Articular chondrocyte of knee joint (primary cell): Measurements from ENCODE around the gene PI4K2A. TPM values are rescaled to one million over a fixed set of nuclear protein-coding genes. Genes with fewer than 3 reads are reported as not detected.

Experiments used
- total RNA-seq: library from RNA; depleted of rRNA; stranded (reverse); fragments of >200 nt; gene quantifications from 2 replicates; pipeline ENCODE4 v1.2.3, GENCODE V29; 2012

PI4K2A gene
- total RNA-seq, result 25.5 and 28.8 TPM in 2 replicates

DNA sequence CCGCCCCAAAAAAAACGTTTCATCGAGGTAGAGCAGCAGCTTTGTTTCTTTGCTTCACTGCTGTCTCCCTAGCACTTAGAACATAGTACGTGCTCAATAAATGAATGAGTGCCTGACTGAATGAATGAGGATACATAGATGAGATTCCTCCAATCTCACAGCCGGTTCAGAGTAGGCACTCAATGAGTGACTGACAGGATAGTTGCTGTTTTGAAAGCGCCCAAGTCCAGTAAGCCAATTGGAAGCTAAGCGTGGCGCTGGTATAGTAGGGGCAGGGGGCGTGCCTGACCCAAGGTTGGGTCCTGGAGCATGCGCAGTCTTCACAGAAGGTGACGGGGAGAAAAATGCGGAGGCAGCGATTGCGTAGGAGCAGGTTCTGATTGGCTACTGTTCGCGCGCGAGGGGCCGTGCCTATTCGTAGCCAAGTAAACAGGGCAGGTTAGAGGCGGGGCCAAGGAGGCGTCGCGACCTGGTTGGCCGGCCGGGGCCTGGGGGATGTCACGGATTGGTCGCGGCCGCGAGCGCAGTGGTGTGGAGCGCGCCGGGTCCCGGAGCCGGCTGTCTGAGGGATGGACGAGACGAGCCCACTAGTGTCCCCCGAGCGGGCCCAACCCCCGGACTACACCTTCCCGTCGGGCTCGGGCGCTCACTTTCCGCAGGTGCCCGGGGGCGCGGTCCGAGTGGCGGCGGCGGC lies at the start of gene PI4K2A:
PI4K2A (plus strand) TSS at position 498 of the 694 bp plus-strand sequence; CDS start at position 570, 72 bp downstream.

DNA sequence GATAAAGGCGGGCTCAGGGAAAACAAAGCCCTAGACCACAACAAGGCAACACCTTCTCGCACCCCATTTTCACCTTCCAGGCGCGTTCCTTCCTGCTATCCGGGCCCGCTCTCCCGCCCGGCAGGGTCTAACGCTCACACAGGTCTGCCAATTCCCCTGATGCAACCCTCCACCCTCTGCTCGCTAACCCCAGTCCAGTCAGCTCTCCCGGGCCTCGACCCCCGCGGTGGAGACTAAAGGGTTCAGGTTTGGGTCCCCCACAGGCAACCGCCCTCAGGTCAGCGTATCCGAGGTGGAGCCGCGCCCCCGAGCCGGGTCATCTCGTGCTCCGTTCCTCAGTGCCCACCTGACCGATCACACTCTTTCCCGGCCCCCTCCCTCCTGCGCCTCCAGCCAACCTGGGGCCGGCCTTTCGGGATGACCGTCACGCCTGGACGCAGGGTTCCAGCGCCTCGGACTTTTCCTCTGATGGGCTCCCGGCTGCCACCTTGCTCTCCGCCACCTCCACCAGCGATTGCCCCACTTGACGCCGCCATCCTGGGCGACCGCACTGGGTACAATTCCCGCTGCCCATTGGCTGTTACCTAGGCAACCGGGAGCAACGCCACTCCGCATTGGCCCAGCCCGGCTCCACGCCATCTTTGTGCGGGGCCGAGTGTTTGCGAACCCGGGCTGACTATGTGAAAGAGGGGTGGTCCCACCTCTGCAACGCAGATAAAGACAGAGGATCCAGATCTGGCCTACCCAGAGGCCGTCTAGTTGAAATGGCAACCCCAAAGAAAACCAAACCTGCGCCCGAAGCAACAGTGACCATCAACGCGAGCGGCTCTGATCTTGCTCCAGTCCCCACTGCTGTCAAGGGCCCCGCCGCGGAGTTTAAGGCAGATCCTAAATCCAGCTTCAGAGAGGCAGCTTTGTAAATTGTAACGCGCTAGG lies 7.3 kb upstream of the PI4K2A start, which contains the start of gene MORN4:
MORN4 (minus strand) TSS at position 552 of the 936 bp plus-strand sequence. CDS start 13,847 bp downstream, outside the sequence.

DNA sequence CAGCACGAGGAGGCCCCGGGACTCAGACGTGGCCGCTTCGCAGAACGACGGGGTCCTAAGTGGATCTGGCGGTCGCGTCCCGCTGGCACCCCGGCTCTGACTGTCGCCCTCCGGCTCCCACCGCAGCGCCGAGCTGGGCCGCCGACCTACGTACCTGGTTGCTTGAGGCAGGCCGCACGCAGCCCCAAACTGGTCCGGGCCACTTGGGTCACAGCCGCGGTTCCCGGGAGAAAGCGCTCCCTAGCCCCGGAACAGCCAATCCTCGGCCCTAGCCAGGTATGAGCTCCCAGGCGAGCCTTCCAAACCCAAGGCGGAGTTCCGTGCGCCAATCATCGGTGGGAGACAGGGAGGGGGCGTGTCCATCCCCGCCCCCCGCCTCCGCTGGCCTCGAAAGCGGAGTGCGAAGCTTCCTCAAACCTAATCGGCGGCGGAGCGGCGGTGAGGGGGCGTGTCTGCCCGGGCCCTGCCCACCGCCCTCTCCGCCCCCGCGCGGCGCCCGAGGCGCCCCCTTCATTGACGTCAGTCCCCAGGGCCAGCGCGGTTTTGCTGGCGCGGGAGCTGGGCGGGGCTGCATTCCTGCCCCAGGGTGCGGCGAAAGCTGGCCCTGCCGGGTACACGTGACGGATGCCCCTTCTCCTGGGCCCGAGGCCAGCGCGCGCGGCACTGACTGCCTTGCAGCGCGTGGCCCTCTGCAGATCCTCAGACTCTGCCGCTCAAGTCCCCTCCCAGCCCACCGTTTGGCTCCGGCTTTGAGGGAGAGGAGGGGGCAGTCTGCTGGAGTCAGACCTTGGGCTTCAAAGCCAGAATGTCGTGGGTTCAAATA lies 46.7 kb downstream of the PI4K2A start, which contains the start of gene AVPI1:
AVPI1 (minus strand) TSS at position 280 of the 823 bp plus-strand sequence. CDS start 7,336 bp downstream, outside the sequence.

DNA sequence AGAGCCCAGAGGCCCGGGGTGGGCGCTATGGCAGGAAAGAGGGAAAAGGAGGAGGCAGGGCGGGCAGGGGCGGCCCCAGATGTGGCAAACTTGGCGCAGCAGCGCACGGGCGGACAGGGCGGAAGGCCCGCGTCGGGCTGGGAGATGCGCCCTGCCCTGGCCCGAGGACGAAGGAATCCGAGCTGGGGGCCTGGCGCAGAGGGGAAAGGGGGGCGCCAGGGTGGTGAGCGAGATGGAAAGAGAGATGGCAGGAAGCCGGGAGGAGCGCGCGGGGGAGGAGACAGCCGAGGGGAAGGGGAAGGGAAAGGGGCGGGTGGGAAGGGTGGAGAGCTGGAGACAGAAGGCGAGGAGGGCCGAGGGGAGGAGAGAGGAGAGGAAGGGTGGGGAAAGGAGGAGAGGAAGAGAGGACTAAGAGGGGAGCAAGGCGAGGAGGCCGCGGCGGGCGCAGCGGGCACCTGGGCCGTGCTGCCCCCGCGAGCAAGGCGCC lies 72.9 kb downstream of the PI4K2A start, which contains the start of gene MARVELD1:
MARVELD1 (plus strand) TSS at position 392 of the 487 bp plus-strand sequence. CDS start 147 bp downstream, outside the sequence.

Other genes starting within 250 kb of the PI4K2A start
- gene RRP12, start 239.3 kb upstream of the PI4K2A start, total RNA-seq, result 14.0 and 15.2 TPM in 2 replicates
- gene PGAM1, start 214.5 kb upstream of the PI4K2A start, total RNA-seq, result 524 and 551 TPM in 2 replicates
- 36.5 and 44.2 TPM in 2 replicates for gene EXOSC1, start 194.7 kb upstream of the PI4K2A start, total RNA-seq
- 45.9 and 46.9 TPM in 2 replicates for gene ZDHHC16, start 194.5 kb upstream of the PI4K2A start, total RNA-seq
- 56.3 and 57.9 TPM in 2 replicates for gene MMS19, start 142.2 kb upstream of the PI4K2A start, total RNA-seq
- 14.0 and 16.1 TPM in 2 replicates for gene UBTD1, start 141.7 kb upstream of the PI4K2A start, total RNA-seq
- gene ANKRD2, start 67.9 kb upstream of the PI4K2A start, total RNA-seq, result 0.86 and 1.0 TPM in 2 replicates
- 5.0 and 6.5 TPM in 2 replicates for gene HOGA1, start 56.3 kb upstream of the PI4K2A start, total RNA-seq
- gene C10orf62, start 51.0 kb upstream of the PI4K2A start, total RNA-seq, result 0.32 and 0.52 TPM in 2 replicates
- 4.3 and 6.1 TPM in 2 replicates for gene MORN4, start 7.2 kb upstream of the PI4K2A start, total RNA-seq
- 62.7 and 97.2 TPM in 2 replicates for gene AVPI1, start 46.6 kb downstream of the PI4K2A start, total RNA-seq
- 57.7 and 68.2 TPM in 2 replicates for gene MARVELD1, start 73.1 kb downstream of the PI4K2A start, total RNA-seq
- gene ZFYVE27, start 96.5 kb downstream of the PI4K2A start, total RNA-seq, result 17.0 and 17.4 TPM in 2 replicates
- gene SFRP5, start 131.3 kb downstream of the PI4K2A start, total RNA-seq, result not detected in 2 replicates
- 0.11 and 0.26 TPM in 2 replicates for gene GOLGA7B, start 209.2 kb downstream of the PI4K2A start, total RNA-seq